CD4-positive, alpha-beta T cell treated with Interleukin-6 for 4 hours (primary cell): ENCODE measurements around the gene VAV2.

ENCODE experiments used
- DNase-seq: peaks from one replicate; pipeline ENCODE4 v3.0.0-alpha.2; 2020; ENCODE audit warnings: mixed read lengths

Gene VAV2

GRCh38 chr9:133848471-133849109 is 143.5 kb downstream of the VAV2 start:
- DNase-seq = no peak

GRCh38 chr9:133846483-133847090 is 145.5 kb downstream of the VAV2 start:
- no peak for DNase-seq

GRCh38 chr9:133845440-133845839 is 146.7 kb downstream of the VAV2 start:
- DNase-seq = no peak

GRCh38 chr9:133844881-133845410 is 147.2 kb downstream of the VAV2 start:
- no peak for DNase-seq

- DNase-seq = no peak
Measured at GRCh38 chr9:133844398-133844784, 147.7 kb downstream of the VAV2 start.

- DNase-seq = no peak
Measured at GRCh38 chr9:133843751-133844397, 148.2 kb downstream of the VAV2 start.

GRCh38 chr9:133843250-133843649 is 148.9 kb downstream of the VAV2 start:
- DNase-seq = no peak

GRCh38 chr9:133842721-133843227 is 149.3 kb downstream of the VAV2 start:
- no peak for DNase-seq

- DNase-seq = no peak
Measured at GRCh38 chr9:133842174-133842573, 149.9 kb downstream of the VAV2 start.

- no peak for DNase-seq
Measured at GRCh38 chr9:133841167-133841812, 150.8 kb downstream of the VAV2 start.

GRCh38 chr9:133839822-133840329 is 152.2 kb downstream of the VAV2 start:
- DNase-seq = no peak

GRCh38 chr9:133838859-133839507 is 153.1 kb downstream of the VAV2 start:
- no peak for DNase-seq

GRCh38 chr9:133837627-133838597 is 154.2 kb downstream of the VAV2 start:
- no peak for DNase-seq

- no peak for DNase-seq
Measured at GRCh38 chr9:133836818-133837217, 155.3 kb downstream of the VAV2 start.

GRCh38 chr9:133836001-133836758 is 155.9 kb downstream of the VAV2 start:
- DNase-seq = no peak

GRCh38 chr9:133835262-133835901 is 156.7 kb downstream of the VAV2 start:
- DNase-seq = no peak

GRCh38 chr9:133834080-133834976 is 157.8 kb downstream of the VAV2 start:
- no peak for DNase-seq

GRCh38 chr9:133833388-133834025 is 158.6 kb downstream of the VAV2 start:
- no peak for DNase-seq
